GM21423 (cell line): ENCODE data around the gene HLF.
A peak's percentile ranks its signal among the peaks of the same experiment; 100 is the strongest.

Experiments used
- ATAC-seq: cut with Tn5 transposase; IDR thresholded peaks from one replicate; pipeline ENCODE4 v1.9.1; 2021; ENCODE audit warnings: mild to moderate bottlenecking, moderate library complexity; ENCODE audit not compliant: unreplicated experiment

The HLF gene

DNA sequence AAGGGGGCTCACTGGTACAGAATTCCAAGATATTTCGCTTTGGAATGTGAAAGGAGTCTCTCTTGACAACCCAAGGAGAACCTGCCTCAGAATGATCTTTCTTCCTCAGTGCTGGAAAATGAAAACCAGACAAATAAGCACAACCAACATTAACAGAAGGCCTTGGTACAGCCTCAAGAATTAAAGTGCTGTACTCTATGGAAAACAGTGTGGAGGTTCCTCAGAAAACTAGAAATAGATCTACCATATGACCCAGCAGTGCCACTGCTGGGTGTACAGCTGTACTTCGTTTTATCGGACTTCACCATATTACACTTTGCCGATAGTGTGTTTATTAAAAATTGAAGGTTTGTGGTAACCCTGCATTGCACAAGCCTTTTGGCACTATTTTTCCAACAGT, 25.2 kb downstream of the HLF start:
- ATAC-seq: no peak

- ATAC-seq: no peak
Observed at GRCh38 chr17:55290492-55291113, 25.8 kb downstream of the HLF start.

- no peak for ATAC-seq
Observed at GRCh38 chr17:55291114-55291507, 26.4 kb downstream of the HLF start.

GRCh38 chr17:55292094-55292493, 27.3 kb downstream of the HLF start:
- ATAC-seq: no peak

- no peak for ATAC-seq
Observed at GRCh38 chr17:55294042-55294751, 29.4 kb downstream of the HLF start.

GRCh38 chr17:55295411-55296170, 30.8 kb downstream of the HLF start:
- ATAC-seq: peak; percentile 70

DNA sequence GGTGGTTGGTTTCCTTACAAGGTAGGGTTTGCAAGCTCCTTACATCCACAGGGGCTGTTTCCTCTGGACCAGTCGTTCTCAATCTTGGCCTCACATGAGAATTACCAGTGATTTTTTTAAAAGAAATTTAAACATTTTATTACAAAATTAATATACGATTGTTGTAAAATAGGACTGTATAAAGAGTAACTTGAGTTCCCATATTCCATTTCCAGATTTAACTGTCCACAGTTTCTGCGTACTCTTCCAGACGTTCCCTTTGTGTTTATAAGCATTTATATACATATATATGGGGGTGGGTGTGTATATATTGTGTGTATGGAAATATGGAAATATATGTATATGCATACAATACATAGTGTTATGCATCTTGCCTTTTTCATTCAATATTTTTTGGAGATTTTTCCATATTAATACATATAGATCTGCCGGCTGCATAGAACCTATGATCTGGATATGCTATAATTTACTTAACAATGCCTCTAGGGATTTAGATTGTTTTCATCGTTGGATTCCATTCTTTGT, 31.5 kb downstream of the HLF start:
- no peak for ATAC-seq

- ATAC-seq: no peak
Observed at GRCh38 chr17:55296699-55297098, 31.9 kb downstream of the HLF start.

- ATAC-seq: no peak
Observed at GRCh38 chr17:55298111-55298730, 33.5 kb downstream of the HLF start.

GRCh38 chr17:55299162-55299838, 34.5 kb downstream of the HLF start:
- no peak for ATAC-seq

- ATAC-seq: no peak
Observed at GRCh38 chr17:55299890-55300289, 35.1 kb downstream of the HLF start.

- ATAC-seq: no peak
Observed at GRCh38 chr17:55300479-55301290, 35.9 kb downstream of the HLF start.

DNA sequence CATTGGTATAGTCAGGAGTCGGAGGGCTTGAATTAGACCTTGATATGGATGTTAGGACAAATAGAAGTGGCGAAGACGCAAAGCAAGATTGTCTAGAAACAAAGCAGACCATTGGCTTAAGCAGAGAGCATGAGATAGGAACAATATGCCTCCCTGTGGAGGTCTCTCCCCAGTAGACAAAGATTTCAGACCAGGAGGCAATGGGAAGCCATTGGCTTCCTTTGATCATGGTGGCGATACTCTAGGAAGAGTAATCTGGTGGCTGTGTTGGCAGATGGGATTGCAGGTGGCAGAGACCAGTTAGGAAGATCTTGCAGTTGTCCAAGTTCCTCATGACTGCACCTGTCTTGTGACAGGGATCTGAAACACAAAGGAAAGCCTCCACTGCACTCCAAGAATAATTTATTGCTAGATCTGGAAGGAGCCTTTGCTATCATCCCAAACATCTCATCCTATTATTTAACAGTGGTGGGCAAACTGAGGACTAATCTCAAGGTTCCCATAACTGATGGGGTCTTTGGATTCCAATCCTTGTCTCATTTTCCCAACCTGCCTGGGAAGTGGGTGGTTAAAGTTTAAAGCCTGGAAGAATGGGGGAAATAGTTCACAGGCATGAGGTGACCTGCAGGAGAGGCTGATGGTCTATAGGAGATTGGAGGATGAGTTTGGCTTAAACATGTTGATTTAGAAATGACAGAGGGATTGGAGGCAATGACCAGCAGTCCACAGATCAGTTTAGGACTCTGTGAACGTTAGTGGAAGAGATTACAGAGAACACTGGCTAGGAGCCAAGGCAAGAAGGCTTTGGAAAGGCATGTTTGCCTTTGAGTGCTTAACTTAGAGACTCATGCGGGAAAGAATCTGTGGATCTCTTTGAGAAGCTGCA, 37.0 kb downstream of the HLF start:
- no peak for ATAC-seq

DNA sequence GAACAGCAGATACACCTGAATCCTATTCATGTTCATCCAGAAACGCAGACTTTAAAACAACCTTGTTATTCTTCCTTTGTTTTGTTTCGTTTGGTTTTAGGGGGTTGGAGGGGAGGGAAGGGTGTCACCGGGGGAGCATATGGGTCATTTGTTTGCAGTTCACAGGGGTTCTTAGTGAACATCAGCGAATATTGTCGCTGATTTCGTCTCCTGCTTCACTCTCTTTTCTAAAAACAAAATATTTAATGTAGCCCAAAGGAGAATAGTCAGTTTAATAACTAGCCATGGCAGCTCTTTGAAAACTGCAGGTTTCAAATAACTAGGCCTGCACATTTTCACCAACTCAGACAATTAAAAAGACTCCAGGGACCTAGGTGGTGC, 37.6 kb downstream of the HLF start:
- no peak for ATAC-seq

DNA sequence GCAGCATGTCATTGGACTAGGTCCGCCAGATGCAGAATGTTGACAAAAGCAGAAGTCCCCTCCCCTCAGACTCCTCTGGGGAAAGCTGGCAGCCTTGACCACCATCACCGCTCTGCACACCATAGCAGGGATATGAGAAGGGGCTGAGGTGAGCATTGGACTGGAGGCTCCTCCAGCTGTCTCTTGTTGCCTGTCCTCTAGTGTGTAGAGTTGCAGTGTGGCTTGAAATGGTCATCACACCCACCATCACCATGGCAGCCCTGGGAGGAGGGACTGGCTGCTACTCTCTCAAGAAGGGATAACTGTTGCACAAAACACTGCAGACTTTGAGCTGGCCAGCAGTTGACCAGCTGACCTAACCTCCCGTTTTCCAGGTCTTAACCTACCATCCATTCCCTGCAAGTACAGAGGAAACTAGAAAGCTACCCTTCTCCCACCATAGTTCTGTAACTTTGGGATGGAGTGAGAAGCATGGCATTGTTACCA, 38.3 kb downstream of the HLF start:
- no peak for ATAC-seq

DNA sequence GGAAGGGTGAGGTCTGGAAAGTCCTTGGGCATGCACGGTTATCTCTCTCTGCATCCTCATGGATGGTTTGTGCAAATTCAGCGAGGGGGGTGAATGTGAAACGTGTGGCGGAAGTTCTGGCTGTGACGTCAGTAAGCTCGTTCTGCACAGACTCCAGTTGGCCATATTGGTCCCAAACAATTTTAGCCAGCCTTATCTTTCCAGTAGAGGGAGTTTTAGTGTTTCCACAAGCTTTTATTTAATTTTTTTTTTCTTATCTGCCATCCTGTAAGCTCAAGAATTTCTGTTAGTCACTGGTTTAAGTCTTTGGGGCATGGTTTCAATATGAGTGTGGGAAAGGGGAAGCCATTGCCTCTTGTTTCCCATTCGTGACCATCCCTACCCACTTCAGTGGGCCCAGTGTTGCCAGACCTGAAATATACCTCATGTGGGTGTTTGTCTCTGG, 39.0 kb downstream of the HLF start:
- ATAC-seq: no peak

- ATAC-seq: no peak
Observed at GRCh38 chr17:55304171-55304859, 39.6 kb downstream of the HLF start.
